Epithelial cell of esophagus (primary cell): ENCODE measurements around the gene TMEM139.

ENCODE experiments used
- DNase-seq: peaks from one replicate; pipeline ENCODE4 v3.0.0; 2010; ENCODE audit warnings: low read depth
- H3K4me3 ChIP-seq: 2 replicates; pipeline ENCODE4 v1.5.1; 2011; ENCODE audit warnings: mild to moderate bottlenecking, low read length, control low read depth
- CTCF ChIP-seq: IDR thresholded peaks from 2 replicates; pipeline ENCODE4 v1.5.1; 2011; ENCODE audit warnings: low read depth, mild to moderate bottlenecking, low read length, control low read depth, inconsistent platforms; ENCODE audit not compliant: insufficient read depth; ENCODE audit errors: missing control alignments

Gene TMEM139

GRCh38 chr7:143296686-143297085, 11.9 kb downstream of the TMEM139 start:
- no peak for DNase-seq
- TF ChIP-seq CTCF: no peak

GRCh38 chr7:143299346-143299745, 14.6 kb downstream of the TMEM139 start:
- peak; percentile 68 for DNase-seq
- H3K4me3 ChIP-seq: no peak overlapping the region
- no peak for TF ChIP-seq CTCF

More at GRCh38 chr7:143296686-143297085, 11.9 kb downstream of the TMEM139 start:
- H3K4me3 ChIP-seq: no peak overlapping the region

GRCh38 chr7:143299840-143300239, 15.1 kb downstream of the TMEM139 start:
- TF ChIP-seq CTCF: peak; percentile 73
- peak; percentile 44 for DNase-seq
- H3K4me3 ChIP-seq: no peak overlapping the region

GRCh38 chr7:143300959-143301935, 16.5 kb downstream of the TMEM139 start:
- H3K4me3 ChIP-seq: no peak overlapping the region
- peak; percentile 53 for DNase-seq
- no peak for TF ChIP-seq CTCF

GRCh38 chr7:143303733-143304132, 19.0 kb downstream of the TMEM139 start:
- no peak for TF ChIP-seq CTCF
- no peak overlapping the region for H3K4me3 ChIP-seq
- peak; percentile 65 for DNase-seq

GRCh38 chr7:143304938-143305337, 20.2 kb downstream of the TMEM139 start:
- H3K4me3 ChIP-seq: no peak overlapping the region
- no peak for TF ChIP-seq CTCF
- DNase-seq: no peak
